ENCODE results near the gene WDR55.

DNA sequence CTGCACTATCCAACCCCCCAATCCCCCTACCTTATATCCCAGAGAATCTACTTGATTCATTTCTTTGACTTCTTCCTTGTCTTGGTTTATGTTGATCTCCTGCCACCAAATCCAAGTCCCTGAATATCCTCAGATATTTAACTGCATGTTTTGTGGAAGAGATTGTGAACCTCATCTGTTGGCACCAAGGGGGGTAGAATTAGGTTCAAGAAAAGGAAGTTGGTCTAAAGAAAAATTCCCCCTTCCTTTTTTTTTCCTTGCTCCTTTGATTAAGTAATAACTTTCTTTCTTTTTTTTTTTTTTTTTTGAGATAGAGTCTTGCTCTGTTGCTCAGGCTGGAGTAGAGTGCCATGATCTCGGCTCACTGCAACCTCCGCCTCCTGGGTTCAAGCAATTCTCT lies 31.2 kb upstream of the WDR55 start:
- TF ChIP-seq CTCF (IDR thresholded peaks at IDR 0.05; ENCODE audit: insufficient read depth, low read depth, low read length) = no peak
- no peak for TF ChIP-seq EZH2 (IDR thresholded peaks at IDR 0.05; ENCODE audit: insufficient read depth, low read length)

Measured in astrocyte (in vitro differentiated cells and primary cell).